HPDE6-E6E7 (cell line): Measurements from ENCODE around the gene GNAQ.
A peak's percentile ranks its signal among the peaks of the same experiment; 100 is the strongest.
"Not testable (repeated sequence)": the region's sequence is repeated elsewhere in the genome, so short reads cannot be mapped to it uniquely, and the experiment has no call there.

ENCODE experiments used
- DNase-seq: peaks from one replicate; pipeline ENCODE4 v3.0.0; 2011; ENCODE audit warnings: missing footprints; ENCODE audit errors: extremely low spot score

GNAQ gene

DNA sequence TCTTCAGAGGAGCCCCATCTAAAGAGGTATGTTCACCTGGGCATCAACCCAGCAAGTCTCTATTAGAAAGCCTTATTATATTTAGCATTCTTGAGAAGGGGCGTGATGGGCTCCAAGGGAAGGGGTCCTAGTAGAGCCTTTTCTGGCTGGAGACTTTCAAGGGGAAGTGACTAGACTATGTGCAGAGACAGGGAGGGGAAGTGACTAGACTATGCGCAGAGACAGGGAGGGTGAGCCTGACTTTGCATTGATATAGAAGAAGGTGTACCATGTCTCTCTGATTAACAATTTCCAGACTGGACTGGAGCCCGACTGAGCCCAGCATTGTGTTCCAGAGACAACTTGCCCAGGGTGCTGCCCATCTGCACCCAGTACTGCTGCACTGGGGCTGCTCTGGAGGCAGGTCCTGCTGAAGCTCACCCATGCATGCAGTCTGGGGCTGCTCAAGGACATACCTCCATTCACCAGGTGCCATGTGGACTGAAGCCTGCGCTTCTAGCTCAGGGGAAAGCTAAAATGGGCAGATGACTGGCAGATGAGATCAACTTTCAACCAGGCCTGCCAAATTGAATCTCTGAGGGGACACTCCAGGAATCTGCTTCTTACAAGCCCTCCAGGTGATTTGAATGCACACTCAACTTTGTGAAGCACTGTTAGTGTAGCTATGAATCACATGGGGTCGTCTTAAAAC lies 300.5 kb downstream of the GNAQ start:
- no peak for DNase-seq

DNA sequence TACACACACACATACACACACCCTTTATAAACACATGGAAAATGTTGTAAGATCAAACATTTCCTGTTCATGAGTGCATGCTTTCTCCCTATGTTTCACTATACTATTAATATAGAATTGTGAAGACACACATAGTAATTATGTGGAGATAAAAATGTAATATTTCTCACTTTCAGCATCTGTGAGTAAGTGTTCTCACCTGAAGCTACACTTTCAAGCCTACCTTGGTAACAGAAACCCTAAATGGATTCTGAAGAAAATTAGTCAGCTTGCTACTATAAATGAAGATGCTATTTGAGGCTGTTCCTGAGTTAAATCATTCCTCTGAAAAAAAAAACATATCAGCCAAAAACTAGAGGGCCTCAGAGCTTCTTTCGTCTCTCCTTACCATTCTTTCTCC lies 302.4 kb downstream of the GNAQ start:
- no peak for DNase-seq

DNA sequence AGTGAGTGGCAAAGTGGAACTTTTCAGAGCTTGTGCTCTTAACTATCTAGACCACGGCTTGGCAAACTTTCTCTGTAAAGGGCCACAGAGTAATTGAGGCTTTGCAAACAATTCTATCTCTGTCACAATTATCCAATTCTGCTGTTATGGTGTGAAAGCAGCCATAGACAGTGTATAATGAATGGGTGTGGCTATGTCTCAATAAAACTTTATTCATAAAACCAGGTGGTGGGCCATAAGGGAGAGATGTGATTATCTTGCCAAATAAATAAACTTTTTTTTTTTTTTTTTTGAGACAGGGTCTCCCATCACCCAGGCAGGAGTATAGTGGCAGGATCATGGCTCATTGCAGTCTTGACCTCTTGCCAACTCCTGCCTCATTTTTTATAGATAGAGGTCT lies 304.8 kb downstream of the GNAQ start:
- DNase-seq = no peak

DNA sequence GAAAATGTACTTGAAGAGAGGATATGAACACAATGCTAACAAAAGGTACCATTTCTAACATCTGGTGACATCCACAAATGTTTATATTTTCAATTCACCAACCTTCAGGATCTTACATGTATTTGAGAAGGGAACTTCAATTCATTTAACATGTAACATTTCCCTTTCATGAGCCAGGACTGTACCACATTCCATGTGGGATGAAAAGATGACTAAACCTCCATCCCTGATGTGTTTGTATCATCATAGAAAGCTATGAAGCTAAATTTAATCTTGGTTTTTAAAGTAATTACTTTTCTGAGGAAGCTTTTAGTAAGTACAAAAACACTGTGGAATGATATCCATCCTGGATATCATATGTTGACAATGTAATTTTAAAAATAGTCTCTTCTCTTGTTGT lies 305.3 kb downstream of the GNAQ start:
- no peak for DNase-seq

DNA sequence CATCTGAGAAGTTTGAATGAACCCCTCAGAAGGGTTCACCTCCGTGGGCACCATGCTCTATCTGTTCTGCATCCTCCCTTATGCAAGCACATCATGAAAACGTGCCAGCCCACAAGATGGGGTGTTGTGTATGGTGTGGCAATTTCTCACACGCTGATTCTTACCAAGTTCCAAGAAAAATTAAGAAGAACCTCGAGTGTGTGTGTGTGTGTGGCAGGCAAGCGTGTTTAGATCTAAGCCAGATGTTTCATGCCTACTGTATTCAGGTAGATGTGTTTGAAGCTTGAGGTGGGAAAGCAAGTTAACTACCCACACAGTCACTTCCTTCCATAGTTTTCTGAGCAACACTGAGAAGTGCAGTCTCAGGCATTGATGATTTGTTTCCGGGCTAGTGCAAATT lies 305.8 kb downstream of the GNAQ start:
- DNase-seq = no peak

DNA sequence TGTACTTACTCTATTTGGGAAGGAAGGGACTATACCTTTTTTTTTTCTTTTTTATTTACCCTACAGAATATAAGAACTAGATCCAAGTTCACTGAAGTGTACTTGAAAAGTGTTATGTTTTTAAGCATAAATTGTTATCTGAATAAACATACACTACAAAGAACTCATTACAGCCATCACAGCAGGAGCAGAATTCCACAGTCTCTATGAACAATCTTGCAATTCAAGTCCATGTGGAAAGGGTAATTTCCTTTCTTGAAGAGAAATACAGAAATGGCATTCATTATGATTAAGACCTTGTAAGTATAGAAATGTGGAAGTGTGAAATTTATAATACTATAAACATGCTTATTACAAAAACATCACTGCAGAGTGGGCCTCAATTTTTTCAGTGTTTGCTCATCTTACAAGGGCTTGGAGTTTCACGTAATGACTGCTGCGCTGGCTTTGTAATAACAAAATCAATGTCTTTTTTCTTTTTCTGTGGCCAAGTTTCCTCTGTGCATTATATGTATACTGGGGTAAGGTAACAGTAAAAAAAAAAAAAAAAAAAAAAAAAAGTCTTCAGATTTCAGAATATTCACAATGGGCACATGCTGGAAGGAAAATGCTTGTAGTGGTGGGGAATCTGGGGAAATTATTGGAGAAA lies 306.4 kb downstream of the GNAQ start:
- no peak for DNase-seq

DNA sequence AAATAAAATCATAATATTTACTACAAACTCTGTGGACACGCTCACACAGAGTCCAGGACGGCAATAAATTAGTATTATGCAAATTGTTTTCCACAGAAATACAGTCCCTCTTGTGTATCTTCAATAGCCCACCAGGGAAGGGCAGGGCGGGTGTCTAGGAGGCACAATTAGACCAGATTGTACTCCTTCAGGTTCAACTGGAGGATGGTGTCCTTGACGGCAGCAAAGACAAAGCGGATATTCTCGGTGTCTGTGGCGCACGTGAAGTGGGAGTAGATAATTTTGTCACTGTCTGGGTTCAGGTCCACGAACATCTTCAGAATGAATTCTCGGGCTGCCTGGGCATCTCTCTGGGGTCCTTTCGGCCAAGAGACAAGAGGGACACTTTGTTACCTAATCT lies 310.5 kb downstream of the GNAQ start:
- not testable (repeated sequence) for DNase-seq

DNA sequence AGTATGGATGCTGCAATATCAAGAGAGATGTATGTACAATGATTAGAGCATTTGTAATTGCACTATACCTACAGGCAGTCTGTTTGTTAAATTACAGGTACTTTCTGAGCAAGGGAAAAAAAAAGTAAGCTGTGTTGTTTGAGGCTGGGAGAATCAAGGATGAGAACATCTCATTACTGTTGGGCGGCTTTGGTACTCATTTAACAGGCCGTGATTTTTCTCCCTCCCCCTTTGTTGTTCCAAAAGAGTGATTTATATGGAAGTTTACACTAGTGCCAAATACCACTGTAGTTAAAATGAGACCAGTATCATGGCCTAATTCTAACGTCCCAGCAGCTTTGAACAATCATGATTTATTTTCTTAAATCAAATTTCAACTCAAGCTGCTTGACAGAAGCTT lies 312.3 kb downstream of the GNAQ start:
- DNase-seq = no peak

DNA sequence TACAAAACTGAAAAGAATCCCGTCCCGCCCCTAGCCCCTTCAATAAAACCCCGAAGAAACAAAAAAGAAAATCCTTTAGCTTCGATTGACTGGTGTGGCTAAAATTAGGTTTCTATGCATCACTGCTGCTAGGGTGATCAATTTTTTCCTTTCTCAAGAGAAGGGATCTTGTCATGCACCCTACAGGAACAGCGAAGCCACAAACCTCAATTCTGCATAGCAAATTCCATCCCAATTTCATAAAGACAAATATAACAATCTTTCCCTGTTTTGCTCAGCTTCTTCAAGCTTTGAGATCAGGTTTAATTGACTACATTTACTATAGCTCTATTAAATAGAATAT lies 313.3 kb downstream of the GNAQ start:
- not testable (repeated sequence) for DNase-seq

DNA sequence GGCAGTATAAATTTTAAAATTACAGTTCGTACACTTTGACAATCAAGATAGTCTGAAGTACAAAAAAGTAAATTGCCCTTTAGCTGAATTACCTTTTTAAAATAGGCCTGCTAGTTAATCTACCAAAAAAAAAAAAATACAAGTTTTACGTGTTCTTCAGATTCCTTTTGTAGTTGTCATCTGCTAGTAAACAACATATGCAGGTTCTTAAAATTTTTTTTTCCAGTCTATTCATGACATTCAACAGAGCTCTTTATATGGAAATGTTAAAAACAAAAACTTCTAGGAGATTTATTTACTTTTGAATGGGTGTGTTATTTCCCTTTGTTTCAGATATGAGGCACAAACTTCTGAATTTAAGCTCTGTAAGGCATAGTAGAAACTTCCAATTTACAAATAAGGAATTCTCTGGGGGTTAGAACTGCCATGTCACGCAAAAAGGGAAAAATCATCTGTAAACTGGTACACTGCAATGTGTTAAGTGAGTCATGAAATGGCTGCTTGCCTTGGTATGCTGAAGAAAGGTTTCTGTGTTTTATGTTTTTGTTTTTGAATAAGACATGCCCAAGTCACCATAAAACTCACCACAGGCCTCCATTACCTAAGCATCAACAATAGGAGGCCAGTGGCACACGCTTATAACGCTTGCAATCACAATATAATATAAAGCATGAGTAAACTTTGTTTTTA lies 313.9 kb downstream of the GNAQ start:
- not testable (repeated sequence) for DNase-seq

DNA sequence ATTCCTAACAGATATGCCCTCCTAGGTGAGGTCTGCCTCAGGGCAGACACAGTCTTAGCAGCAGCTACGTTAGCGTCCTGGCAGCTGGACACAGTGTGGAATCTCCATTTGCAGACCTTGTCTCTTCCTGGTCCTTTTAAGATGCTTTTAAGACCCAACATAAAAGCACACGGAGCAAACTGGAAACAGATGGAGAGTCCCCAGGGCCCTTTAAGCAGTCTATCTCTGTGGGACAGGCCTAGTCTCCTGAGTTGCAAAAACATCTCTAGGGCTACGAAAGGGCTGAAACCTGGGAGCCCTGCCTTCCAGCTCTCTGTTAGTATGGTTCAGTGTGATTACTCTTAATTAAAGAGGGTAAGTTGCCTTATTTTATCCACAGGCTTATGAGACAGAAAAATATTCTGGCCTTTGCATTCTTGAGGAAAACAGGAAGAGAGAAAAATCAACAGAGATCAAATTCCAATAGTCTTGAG lies 317.5 kb downstream of the GNAQ start:
- DNase-seq = no peak

DNA sequence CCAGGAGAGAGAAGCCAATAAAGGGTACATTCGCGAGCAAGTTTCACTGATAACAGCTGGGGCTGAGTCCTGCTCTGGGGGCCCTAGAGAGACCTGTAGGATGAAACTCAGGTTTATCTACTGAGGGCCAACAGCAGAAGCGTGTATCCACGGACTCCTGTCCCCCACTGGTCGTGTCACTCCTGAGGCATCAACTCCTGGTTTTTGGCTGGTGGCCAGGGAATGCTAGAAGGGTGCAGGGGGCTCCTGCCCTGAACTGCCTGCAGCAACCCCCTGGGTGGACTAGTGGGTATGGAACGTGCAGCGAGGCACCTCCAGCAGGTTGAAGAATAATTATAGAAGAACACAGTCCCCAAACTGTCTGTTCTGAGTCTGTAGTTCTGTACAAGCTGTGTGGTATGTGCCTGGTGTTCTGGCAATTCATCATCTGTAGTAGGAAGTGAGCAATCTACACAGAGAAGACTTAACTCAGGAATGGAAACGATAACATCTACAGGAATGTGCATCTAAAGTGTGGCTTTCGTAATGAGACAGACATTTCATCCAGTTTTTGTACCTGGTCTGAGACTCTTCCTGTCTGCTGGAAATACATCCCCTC lies 319.0 kb downstream of the GNAQ start:
- no peak for DNase-seq

DNA sequence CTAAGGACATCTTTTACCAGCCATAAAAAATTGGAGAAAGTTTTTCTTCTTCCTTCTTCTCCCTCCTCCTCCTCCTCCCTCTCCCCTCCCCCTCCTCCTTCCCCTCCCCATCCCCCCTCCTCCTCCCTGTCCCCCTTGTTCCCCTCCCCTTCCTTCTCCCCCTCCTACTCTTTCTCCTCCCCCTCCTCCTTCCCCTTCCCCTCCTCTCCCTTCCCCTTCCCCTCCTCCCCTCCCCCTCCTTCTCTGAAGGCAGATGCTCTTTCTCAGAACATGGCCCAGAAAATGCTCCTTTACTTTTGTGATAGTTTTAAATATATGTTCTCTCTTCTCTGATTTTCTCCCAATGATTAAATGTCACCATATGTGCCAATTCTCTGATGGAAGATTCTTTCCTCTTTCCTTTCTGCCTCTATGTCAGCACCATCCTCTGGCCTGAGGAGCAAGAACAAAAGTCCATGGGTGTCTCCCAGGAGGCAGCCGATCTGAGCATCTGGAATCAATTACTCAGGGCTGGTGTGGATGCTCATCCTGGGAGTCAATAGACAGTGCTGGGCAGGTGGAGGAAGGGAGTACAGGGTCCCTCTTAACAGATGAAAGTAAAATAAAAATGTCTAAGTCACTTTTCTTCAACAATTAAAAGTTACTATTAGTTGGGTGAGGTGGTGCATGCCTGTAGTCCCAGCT lies 320.5 kb downstream of the GNAQ start:
- no peak for DNase-seq

DNA sequence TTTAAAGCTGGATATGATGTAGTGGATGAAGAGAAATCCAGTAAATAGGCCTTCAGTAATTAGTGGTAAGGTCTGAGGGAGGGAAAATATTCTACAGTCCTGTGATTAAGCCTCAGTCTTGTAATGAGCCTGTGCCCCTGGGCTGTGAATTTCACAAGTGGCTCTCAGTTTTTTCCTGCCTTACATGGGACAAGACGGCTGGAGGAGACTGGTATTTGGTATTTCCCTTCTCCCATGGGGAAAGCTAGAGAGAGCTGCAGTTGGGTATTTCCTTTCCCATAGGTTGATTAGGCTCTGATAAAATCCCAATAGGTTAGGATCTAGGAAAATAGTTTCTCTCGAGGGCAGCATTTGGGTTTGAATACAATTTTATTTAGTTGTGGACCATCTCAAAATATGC lies 321.3 kb downstream of the GNAQ start:
- DNase-seq = no peak

DNA sequence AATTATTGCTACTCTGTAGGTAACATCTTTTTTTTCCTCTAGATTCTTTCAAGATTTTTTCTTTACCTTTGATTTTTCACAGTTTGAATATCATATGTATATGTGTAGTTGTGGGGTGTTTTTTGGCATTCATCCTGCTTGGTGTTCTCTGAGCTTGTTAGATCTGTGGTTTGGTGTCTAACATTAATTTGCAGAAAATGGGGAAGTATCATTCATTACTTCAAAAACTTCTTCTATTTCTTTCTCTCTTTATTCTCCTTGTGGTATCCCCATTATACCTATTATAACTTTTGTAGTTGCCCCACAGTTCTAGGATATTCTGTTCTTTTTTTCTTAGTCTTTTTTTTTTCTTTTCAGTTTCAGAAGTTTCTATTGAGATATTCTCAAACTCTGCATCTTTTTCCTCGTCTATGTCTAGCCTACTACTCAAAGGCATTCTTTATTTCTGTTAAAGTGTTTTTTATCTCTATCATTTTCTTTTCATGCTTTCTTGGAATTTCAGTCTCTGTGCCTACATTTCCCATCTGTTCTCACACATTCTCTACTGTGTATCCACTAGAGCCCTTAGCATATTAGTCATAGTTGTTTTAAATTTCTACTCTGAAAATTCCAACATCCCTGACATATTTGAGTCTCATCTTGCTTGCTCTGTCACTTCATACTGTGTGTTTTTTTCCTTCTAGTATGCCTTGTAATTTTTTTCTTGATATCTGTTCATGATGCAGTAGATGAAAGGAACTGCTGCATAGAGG lies 323.4 kb downstream of the GNAQ start:
- DNase-seq = no peak

DNA sequence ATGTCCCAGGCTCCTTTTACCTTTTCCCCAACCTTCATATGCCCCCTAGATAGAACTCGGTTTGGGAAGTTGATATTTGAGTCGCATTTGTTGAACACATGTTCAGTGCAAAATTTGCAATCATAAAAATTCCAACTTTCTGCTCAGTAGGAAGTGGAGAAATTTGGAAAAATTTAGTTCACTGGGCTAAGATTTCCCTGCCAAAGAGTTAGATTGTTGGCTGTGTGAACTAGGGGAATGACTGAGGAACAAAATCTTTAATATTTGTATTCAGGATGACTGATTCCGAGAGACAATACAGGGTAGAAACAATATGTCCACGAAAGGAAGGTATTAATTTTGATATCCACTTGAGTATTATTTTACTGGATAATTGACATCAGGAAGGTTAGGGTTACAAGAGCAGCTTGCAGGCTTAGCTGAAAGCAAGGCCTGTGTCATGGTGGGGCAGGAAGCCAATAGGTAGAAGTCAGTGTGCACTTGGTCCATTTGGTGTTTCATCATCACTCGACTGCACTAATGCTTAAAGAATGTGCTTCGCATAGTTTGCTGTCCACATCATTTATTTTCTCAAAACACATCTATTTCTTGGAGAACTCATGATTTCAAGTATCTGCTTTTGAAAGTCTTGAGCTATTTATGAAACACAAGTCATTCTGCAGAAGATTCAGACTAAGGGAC lies 324.1 kb downstream of the GNAQ start:
- DNase-seq = peak; percentile 75

DNA sequence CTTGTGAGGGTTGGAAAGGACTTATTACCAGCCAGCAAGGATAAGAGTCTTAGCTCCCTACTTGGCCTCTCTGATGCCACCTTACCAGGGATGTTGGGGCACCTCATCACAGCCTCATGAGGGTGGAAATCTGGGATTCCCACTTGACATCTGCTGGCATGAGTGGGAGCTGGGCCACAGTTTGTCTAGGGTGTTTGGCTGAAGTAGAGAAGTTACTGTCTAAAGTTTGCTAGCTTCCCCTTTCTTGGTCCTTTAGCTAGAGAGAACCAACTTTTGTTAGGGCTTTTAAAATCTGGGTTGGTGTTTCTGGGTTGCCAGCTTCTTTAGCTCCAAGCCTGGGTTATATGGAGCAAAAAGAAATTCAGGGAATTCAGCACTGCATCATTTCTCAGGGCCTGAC lies 326.0 kb downstream of the GNAQ start:
- DNase-seq = no peak

DNA sequence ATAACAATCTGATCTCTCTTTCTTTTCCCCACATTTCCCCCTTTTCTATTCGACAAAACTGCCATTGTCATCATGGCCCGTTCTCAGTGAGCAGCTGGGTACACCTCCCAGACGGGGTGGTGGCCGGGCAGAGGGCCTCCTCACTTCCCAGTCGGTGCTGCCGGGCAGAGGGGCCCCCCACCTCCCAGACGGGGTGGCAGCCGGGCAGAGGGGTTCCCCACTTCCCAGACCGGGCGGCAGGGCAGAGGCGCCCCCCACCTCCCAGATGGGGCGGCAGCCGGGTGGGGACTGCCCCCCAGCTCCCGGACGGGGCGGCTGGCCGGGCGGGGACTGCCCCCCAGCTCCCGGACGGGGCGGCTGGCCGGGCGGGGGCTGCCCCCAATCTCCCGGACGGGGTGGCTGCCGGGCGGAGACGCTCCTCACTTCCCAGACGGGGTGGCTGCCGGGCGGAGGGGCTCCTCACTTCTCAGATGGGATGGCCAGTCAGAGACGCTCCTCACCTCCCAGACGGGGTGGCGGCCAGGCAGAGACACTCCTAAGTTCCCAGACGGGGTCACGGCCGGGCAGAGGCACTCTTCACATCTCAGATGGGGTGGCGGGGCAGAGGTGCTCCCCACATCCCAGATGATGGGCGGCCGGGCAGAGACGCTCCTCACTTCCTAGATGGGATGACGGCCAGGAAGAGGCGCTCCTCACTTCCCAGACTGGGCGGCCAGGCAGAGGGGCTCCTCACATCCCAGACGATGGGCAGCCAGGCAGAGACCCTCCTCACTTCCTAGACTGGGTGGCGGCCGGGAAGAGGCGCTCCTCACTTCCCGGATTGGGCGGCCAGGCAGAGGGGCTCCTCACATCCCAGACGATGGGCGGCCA lies 328.9 kb downstream of the GNAQ start:
- not testable (repeated sequence) for DNase-seq

DNA sequence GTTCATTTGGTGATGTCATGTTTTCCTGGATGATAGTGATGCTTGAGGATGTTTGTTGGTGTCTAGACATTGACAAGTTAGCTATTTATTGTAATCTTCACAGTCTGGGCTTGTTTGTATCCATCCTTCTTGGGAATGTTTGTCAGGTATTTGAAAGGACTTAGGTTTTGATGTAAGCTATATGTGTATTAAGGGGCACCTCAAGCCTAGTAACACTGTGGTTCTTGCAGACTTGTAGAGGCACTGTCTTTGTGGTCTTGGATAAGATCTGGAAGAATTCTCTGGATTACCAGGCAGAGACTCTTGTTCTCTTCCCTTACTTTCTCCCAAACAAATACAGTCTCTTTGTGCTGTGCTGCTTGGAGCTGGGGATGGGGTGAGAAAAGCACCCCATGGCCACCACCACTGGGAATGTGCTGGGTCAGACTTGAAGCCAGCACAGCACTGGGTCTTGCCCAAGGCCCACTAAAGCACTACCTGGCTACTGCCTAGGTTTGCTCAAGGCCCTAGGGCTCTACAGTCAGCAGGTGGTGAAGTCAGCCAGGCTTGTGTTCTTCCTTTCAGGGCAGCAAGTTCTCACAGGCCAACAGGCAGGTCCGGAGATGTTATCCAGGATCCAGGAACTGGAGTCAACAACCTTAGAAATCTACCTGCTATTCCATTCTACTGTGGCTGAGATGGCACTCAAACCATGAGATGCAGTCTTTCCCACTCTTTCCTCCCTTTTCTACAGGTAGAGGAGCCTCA lies 334.2 kb downstream of the GNAQ start:
- DNase-seq = no peak
